HepG2 (cell line): ENCODE results near the gene C12orf43. TPM values are rescaled to one million over a fixed set of nuclear protein-coding genes. Genes with fewer than 3 reads are reported as not detected.

Source experiments
- CREM ChIP-seq, 2 experiments: sonication (generic) in 1 of 2; formaldehyde crosslinking in 1 of 2; IDR thresholded peaks; 2 replicates each; pipeline versions ENCODE4 v1.4.0 to v1.6.1; 2016 to 2020; ENCODE audit warnings: antibody characterized with exemption in 1 of 2, mild to moderate bottlenecking in 1 of 2, missing genetic modification reagents in 1 of 2
- MYNN ChIP-seq: sonication (generic); formaldehyde crosslinking; IDR thresholded peaks from 2 replicates; pipeline ENCODE4 v1.4.0; 2020; ENCODE audit warnings: mild to moderate bottlenecking, low read depth, missing genetic modification reagents
- STAG1 ChIP-seq: sonication (generic); formaldehyde crosslinking; IDR thresholded peaks from 2 replicates; pipeline ENCODE4 v1.4.0; 2020; ENCODE audit warnings: missing genetic modification reagents
- ZBTB38 ChIP-seq: sonication (generic); formaldehyde crosslinking; IDR thresholded peaks from 2 replicates; pipeline ENCODE4 v1.5.1; 2020; ENCODE audit warnings: mild to moderate bottlenecking, missing genetic modification reagents
- ZC3H4 ChIP-seq: sonication (generic); formaldehyde crosslinking; IDR thresholded peaks from 2 replicates; pipeline ENCODE4 v1.4.0; 2020; ENCODE audit warnings: missing genetic modification reagents, borderline replicate concordance
- ZNF326 ChIP-seq: sonication (generic); formaldehyde crosslinking; IDR thresholded peaks from 2 replicates; pipeline ENCODE4 v1.4.0; 2020; ENCODE audit warnings: missing genetic modification reagents, borderline replicate concordance
- ZNF607 ChIP-seq: sonication (generic); formaldehyde crosslinking; IDR thresholded peaks from 2 replicates; pipeline ENCODE4 v1.5.1; 2020; ENCODE audit warnings: missing genetic modification reagents, mild to moderate bottlenecking, borderline replicate concordance
- ZNF772 ChIP-seq: sonication (generic); formaldehyde crosslinking; IDR thresholded peaks from 2 replicates; pipeline ENCODE4 v1.5.0; 2020; ENCODE audit warnings: mild to moderate bottlenecking, missing genetic modification reagents
- ZNF788 ChIP-seq: sonication (generic); formaldehyde crosslinking; IDR thresholded peaks from 2 replicates; pipeline ENCODE4 v1.5.0; 2020; ENCODE audit warnings: mild to moderate bottlenecking, missing genetic modification reagents, borderline replicate concordance
- polyA plus RNA-seq, 8 experiments: library from polyadenylated mRNA; depleted of rRNA in 3 of 8; stranded (reverse) in 7 of 8; unstranded in 1 of 8; fragments of >200 nt; fragmentation: Illumina TruSeq in 4 of 8; extraction: Trizol in 4 of 8; gene quantifications; 2 replicates each; pipeline versions ENCODE4 v1.2.1 to v1.2.3, GENCODE V29; 2011 to 2016; ENCODE audit warnings: low read depth in 4 of 8, missing spikeins in 1 of 8, mixed read lengths in 1 of 8; ENCODE audit not compliant: insufficient read depth in 1 of 8
- total RNA-seq, 5 experiments: library from RNA; depleted of rRNA; stranded (reverse); fragments of >200 nt; fragmentation: Illumina TruSeq; extraction: Trizol; gene quantifications; 2 replicates each; pipeline ENCODE4 v1.2.3, GENCODE V29; 2016; ENCODE audit warnings: low read depth in 1 of 5
- TF ChIP-seq, protein P1 (sequence below): sonication (generic); formaldehyde crosslinking; IDR thresholded peaks from 2 replicates; pipeline ENCODE4 v1.9.0; 2021; ENCODE audit warnings: missing genetic modification reagents, mild to moderate bottlenecking, borderline replicate concordance
- TF ChIP-seq, protein P2 (sequence below): sonication (generic); formaldehyde crosslinking; IDR thresholded peaks from one replicate; pipeline ENCODE4 v1.5.1; 2020; ENCODE audit warnings: mild to moderate bottlenecking, missing genetic modification reagents; ENCODE audit errors: not compliant biosample characterization
- TF ChIP-seq, protein P3 (sequence below): IDR thresholded peaks from 2 replicates; pipeline ENCODE4 v1.6.1; 2016; ENCODE audit warnings: missing compliant biosample characterization, missing genetic modification reagents, borderline replicate concordance
- TF ChIP-seq, protein P4 (sequence below): sonication (generic); formaldehyde crosslinking; IDR thresholded peaks from 2 replicates; pipeline ENCODE4 v1.5.1; 2020; ENCODE audit warnings: mild to moderate bottlenecking, missing genetic modification reagents, moderate library complexity

C12orf43 gene
- total and polyA plus RNA-seq, 2 of the 13 experiments (the other 11 are each of a cell fraction or from before 2014, with no cell fraction given) = 7.9 to 11.1 TPM

DNA sequence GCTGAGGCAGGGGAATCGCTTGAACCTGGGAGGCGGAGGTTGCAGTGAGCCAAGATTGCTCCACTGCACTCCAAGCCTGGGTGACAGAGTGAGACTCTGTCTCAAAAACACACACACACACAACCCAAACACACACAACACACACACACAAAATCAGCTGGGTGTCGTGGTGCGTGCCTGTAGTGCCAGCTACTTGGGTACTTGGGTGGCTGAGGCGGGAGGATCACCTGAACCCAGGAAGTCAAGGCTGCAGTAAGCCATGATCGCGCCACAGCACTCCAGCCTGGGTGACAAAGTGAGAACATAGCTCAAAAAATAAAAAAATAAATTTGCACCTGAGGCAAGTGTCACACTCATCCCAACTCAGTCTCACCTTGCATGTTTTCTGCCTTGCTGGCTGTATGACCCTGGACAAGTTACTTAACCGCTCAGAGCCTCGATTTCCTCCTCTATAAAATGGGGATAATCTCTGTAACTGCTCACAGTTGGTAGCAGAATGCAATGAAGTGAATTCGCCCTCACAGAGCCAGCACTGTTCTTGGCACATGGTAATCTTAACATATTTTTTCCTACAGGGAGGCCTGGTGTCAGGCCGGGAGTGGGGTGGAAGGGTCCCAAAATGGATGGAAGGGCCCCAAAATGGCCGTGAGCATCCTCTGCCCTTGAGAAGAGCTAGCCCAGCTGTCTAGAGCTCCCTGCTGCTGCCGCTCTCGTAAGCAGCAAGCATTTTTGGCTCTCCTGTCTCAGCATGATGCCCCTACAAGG, 38.6 kb downstream of the C12orf43 start (continued):
- TF ChIP-seq, protein P1, sequence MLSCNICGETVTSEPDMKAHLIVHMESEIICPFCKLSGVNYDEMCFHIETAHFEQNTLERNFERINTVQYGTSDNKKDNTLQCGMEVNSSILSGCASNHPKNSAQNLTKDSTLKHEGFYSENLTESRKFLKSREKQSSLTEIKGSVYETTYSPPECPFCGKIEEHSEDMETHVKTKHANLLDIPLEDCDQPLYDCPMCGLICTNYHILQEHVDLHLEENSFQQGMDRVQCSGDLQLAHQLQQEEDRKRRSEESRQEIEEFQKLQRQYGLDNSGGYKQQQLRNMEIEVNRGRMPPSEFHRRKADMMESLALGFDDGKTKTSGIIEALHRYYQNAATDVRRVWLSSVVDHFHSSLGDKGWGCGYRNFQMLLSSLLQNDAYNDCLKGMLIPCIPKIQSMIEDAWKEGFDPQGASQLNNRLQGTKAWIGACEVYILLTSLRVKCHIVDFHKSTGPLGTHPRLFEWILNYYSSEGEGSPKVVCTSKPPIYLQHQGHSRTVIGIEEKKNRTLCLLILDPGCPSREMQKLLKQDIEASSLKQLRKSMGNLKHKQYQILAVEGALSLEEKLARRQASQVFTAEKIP (CRISPR knock-in tag) = no peak
- TF ChIP-seq, protein P2, sequence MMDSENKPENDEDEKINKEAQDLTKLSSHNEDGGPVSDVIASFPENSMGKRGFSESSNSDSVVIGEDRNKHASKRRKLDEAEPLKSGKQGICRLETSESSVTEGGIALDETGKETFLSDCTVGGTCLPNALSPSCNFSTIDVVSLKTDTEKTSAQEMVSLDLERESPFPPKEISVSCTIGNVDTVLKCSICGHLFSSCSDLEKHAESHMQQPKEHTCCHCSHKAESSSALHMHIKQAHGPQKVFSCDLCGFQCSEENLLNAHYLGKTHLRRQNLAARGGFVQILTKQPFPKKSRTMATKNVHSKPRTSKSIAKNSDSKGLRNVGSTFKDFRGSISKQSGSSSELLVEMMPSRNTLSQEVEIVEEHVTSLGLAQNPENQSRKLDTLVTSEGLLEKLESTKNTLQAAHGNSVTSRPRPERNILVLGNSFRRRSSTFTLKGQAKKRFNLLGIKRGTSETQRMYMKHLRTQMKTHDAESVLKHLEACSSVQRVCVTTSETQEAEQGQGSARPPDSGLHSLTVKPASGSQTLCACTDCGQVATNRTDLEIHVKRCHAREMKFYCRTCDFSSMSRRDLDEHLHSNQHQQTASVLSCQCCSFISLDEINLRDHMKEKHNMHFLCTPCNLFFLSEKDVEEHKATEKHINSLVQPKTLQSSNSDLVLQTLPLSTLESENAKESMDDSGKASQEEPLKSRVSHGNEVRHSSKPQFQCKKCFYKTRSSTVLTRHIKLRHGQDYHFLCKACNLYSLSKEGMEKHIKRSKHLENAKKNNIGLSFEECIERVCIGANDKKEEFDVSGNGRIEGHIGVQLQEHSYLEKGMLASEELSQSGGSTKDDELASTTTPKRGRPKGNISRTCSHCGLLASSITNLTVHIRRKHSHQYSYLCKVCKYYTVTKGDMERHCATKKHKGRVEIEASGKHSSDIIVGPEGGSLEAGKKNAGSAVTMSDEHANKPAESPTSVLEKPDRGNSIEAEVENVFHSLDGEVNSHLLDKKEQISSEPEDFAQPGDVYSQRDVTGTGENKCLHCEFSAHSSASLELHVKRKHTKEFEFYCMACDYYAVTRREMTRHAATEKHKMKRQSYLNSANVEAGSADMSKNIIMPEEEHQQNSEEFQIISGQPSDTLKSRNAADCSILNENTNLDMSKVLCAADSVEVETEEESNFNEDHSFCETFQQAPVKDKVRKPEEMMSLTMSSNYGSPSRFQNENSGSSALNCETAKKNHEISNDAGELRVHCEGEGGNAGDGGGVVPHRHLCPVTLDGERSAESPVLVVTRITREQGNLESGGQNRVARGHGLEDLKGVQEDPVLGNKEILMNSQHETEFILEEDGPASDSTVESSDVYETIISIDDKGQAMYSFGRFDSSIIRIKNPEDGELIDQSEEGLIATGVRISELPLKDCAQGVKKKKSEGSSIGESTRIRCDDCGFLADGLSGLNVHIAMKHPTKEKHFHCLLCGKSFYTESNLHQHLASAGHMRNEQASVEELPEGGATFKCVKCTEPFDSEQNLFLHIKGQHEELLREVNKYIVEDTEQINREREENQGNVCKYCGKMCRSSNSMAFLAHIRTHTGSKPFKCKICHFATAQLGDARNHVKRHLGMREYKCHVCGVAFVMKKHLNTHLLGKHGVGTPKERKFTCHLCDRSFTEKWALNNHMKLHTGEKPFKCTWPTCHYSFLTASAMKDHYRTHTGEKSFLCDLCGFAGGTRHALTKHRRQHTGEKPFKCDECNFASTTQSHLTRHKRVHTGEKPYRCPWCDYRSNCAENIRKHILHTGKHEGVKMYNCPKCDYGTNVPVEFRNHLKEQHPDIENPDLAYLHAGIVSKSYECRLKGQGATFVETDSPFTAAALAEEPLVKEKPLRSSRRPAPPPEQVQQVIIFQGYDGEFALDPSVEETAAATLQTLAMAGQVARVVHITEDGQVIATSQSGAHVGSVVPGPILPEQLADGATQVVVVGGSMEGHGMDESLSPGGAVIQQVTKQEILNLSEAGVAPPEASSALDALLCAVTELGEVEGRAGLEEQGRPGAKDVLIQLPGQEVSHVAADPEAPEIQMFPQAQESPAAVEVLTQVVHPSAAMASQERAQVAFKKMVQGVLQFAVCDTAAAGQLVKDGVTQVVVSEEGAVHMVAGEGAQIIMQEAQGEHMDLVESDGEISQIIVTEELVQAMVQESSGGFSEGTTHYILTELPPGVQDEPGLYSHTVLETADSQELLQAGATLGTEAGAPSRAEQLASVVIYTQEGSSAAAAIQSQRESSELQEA = no peak
- TF ChIP-seq ZNF326 (no peak), CREM (IDR thresholded peaks at IDR 0.05) (no peak), CREM (CRISPR knock-in tag; IDR thresholded peaks at IDR 0.05) (no peak), ZBTB38 (CRISPR knock-in tag) (peak; percentile 26), MYNN (no peak), ZNF607 (no peak), ZNF788 (CRISPR knock-in tag) (0 out of 2 replicates have a peak, but pooled peaks have one; percentile 2), ZNF772 (CRISPR knock-in tag) (peak; percentile 55; the same call in 1 of the 2 replicates), ZC3H4 (CRISPR knock-in tag) (0 out of 2 replicates have a peak, but pooled peaks have one; percentile 13), STAG1 (CRISPR knock-in tag) (no peak)
- TF ChIP-seq, protein P3, sequence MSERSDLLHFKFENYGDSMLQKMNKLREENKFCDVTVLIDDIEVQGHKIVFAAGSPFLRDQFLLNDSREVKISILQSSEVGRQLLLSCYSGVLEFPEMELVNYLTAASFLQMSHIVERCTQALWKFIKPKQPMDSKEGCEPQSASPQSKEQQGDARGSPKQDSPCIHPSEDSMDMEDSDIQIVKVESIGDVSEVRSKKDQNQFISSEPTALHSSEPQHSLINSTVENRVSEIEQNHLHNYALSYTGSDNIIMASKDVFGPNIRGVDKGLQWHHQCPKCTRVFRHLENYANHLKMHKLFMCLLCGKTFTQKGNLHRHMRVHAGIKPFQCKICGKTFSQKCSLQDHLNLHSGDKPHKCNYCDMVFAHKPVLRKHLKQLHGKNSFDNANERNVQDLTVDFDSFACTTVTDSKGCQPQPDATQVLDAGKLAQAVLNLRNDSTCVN (CRISPR knock-in tag) = no peak
- TF ChIP-seq, protein P4, sequence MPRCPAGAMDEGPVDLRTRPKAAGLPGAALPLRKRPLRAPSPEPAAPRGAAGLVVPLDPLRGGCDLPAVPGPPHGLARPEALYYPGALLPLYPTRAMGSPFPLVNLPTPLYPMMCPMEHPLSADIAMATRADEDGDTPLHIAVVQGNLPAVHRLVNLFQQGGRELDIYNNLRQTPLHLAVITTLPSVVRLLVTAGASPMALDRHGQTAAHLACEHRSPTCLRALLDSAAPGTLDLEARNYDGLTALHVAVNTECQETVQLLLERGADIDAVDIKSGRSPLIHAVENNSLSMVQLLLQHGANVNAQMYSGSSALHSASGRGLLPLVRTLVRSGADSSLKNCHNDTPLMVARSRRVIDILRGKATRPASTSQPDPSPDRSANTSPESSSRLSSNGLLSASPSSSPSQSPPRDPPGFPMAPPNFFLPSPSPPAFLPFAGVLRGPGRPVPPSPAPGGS = no peak
